HepG2 (cell line): Measurements from ENCODE around the gene METRN. TPM values are rescaled to one million over a fixed set of nuclear protein-coding genes. Genes with fewer than 3 reads are reported as not detected.

Experiments
- ATAC-seq: fragments of 200-7000 bp; cut with Tn5 transposase; 3 replicates; pipeline ENCODE4 v1.9.1; 2020; ENCODE audit warnings: mild to moderate bottlenecking, moderate library complexity
- BruUV-seq: library from RNA; stranded (reverse); fragments of 400-500 nt; replicated peaks from 2 replicates; lab custom pipeline; 2021; lab: Mats Ljungman, UMichigan
- CTCF ChIA-PET: fragments of 300-600 bp; formaldehyde crosslinking; extraction: SDS; loops from one replicate; lab custom pipeline; 2021; ENCODE audit warnings: low total read pairs, inconsistent platforms, low intra/inter-chr PET ratio; lab: Yijun Ruan, JAX
- POLR2A ChIA-PET: fragments of 350-600 bp; sonication (Branson Sonifier 250); formaldehyde crosslinking; loops from one replicate; lab custom pipeline; 2020; ENCODE audit warnings: antibody characterized with exemption, inconsistent platforms; lab: Yijun Ruan, JAX
- DNase-seq: peaks from one replicate; pipeline ENCODE4 v3.0.0-alpha.2; 2015; ENCODE audit warnings: low spot score
- FAIRE-seq: peaks from 3 replicates; lab custom pipeline; 2011; peaks lifted over from hg19 to GRCh38; lab: Jason Lieb, UNC
- H2AFZ ChIP-seq: one replicate; pipeline ENCODE4 v1.6.1; 2011; ENCODE audit warnings: low read length, inconsistent platforms
- H3K27ac ChIP-seq: fragments of 300-600 bp; 3 replicates; pipeline ENCODE4 v1.8.0; 2011; ENCODE audit warnings: mixed run types, mild to moderate bottlenecking, mixed read lengths, low read length, inconsistent platforms; ENCODE audit not compliant: insufficient read depth; ENCODE audit errors: extremely low read length
- H3K27me3 ChIP-seq, 2 experiments: fragments of 200-600 bp in 1 of 2; 2 replicates in 1 of 2; 3 replicates in 1 of 2; pipeline versions ENCODE4 v1.6.0 to v1.8.0; 2011; ENCODE audit warnings: low read length in 2 of 2, mild to moderate bottlenecking in 2 of 2, moderate library complexity in 2 of 2, inconsistent platforms in 1 of 2; ENCODE audit not compliant: insufficient read depth in 2 of 2, control insufficient read depth in 1 of 2
- H3K36me3 ChIP-seq, 2 experiments: fragments of 200-600 bp in 1 of 2; replicated peaks in 1 of 2; 2 replicates in 1 of 2; 3 replicates in 1 of 2; pipeline versions ENCODE4 v1.5.1 to v1.8.0; 2011; ENCODE audit warnings: low read length in 2 of 2, inconsistent platforms in 1 of 2; ENCODE audit not compliant: insufficient read depth in 2 of 2, control insufficient read depth in 1 of 2
- H3K4me1 ChIP-seq: 2 replicates; pipeline ENCODE4 v1.5.1; 2012; ENCODE audit warnings: low read length, inconsistent platforms; ENCODE audit not compliant: insufficient read depth
- H3K4me2 ChIP-seq: 2 replicates; pipeline ENCODE4 v1.6.0; 2011; ENCODE audit warnings: low read depth, low read length, inconsistent platforms
- H3K4me3 ChIP-seq, 3 experiments: fragments of 200-600 bp in 1 of 3; sonication (generic), shearing (Covaris generic) in 1 of 3; replicated peaks in 1 of 3; 2 replicates each; pipeline ENCODE4 v1.5.1; 2011 to 2016; ENCODE audit warnings: low read length in 3 of 3, inconsistent platforms in 2 of 3, low read depth in 2 of 3, mild to moderate bottlenecking in 2 of 3, control low read depth in 1 of 3, mixed read lengths in 1 of 3; ENCODE audit not compliant: insufficient read depth in 1 of 3
- H3K79me2 ChIP-seq: one replicate; pipeline ENCODE4 v1.6.1; 2011; ENCODE audit warnings: low read length, inconsistent platforms; ENCODE audit not compliant: insufficient read depth
- H3K9ac ChIP-seq: 2 replicates; pipeline ENCODE4 v1.6.0; 2011; ENCODE audit warnings: mild to moderate bottlenecking, low read depth, low read length, inconsistent platforms; ENCODE audit not compliant: insufficient read depth
- H3K9me3 ChIP-seq: 2 replicates; pipeline ENCODE4 v1.5.1; 2012; ENCODE audit warnings: mild to moderate bottlenecking, low read length
- H4K20me1 ChIP-seq: 2 replicates; pipeline ENCODE4 v1.6.0; 2011; ENCODE audit warnings: inconsistent platforms, mild to moderate bottlenecking, low read length, moderate library complexity; ENCODE audit not compliant: insufficient read depth
- MEF2D ChIP-seq: sonication (generic); formaldehyde crosslinking; IDR thresholded peaks from 2 replicates; pipeline ENCODE4 v1.5.1; 2020; ENCODE audit warnings: mild to moderate bottlenecking, missing genetic modification reagents
- NBN ChIP-seq: fragments of 450-650 bp; conservative IDR thresholded peaks from 2 replicates; pipeline ENCODE4 v1.6.1; 2017
- NFE2L2 ChIP-seq: fragments of 150-350 bp; IDR thresholded peaks from 2 replicates; pipeline ENCODE4 v1.6.1; 2014; ENCODE audit warnings: low read length
- NFIB ChIP-seq: sonication (generic); formaldehyde crosslinking; IDR thresholded peaks from 2 replicates; pipeline ENCODE4 v1.9.0; 2021; ENCODE audit warnings: missing genetic modification reagents, mild to moderate bottlenecking, borderline replicate concordance
- RBAK ChIP-seq: sonication (generic); formaldehyde crosslinking; IDR thresholded peaks from 2 replicates; pipeline ENCODE4 v1.5.1; 2020; ENCODE audit warnings: mild to moderate bottlenecking, missing genetic modification reagents
- RORA ChIP-seq: sonication (generic); formaldehyde crosslinking; IDR thresholded peaks from 2 replicates; pipeline ENCODE4 v1.5.0; 2020; ENCODE audit warnings: mild to moderate bottlenecking, missing genetic modification reagents, moderate library complexity
- ZFP1 ChIP-seq: IDR thresholded peaks from 2 replicates; pipeline ENCODE4 v1.6.1; 2016
- ZNF121 ChIP-seq: sonication (generic); formaldehyde crosslinking; IDR thresholded peaks from 2 replicates; pipeline ENCODE4 v1.5.0; 2020; ENCODE audit warnings: mild to moderate bottlenecking, missing genetic modification reagents
- ZNF746 ChIP-seq: sonication (generic); formaldehyde crosslinking; IDR thresholded peaks from 2 replicates; pipeline ENCODE4 v1.8.0; 2022; ENCODE audit warnings: mild to moderate bottlenecking, missing genetic modification reagents
- ZNF839 ChIP-seq: sonication (generic); formaldehyde crosslinking; IDR thresholded peaks from 2 replicates; pipeline ENCODE4 v1.4.0; 2020; ENCODE audit warnings: missing genetic modification reagents, mild to moderate bottlenecking, borderline replicate concordance
- ZSCAN20 ChIP-seq: sonication (generic); formaldehyde crosslinking; IDR thresholded peaks from 2 replicates; pipeline ENCODE4 v1.4.0; 2020; ENCODE audit warnings: missing genetic modification reagents, mild to moderate bottlenecking, borderline replicate concordance
- WGBS: methylation state at CpG from one replicate; pipeline ENCODE4 v1.1.6; 2017; ENCODE audit warnings: low lambda C conversion rate; 5-methylcytosine and 5-hydroxymethylcytosine counted together
- in situ Hi-C: cut with HindIII; loops from 2 replicates; pipeline ENCODE4 v1.10.0; 2017; ENCODE audit warnings: low pct_unique_long_range_greater_than_20kb; ENCODE audit not compliant: extremely low pct_ligation_motif_present
- intact Hi-C: fragments of 100-400 bp; cut with micrococcal nuclease; formaldehyde crosslinking; loops from one replicate; pipeline ENCODE4 v1.10.0; 2022; ENCODE audit not compliant: unreplicated experiment
- polyA plus RNA-seq, 8 experiments: library from polyadenylated mRNA; depleted of rRNA in 3 of 8; stranded (reverse) in 7 of 8; unstranded in 1 of 8; fragments of >200 nt; fragmentation: Illumina TruSeq in 4 of 8; extraction: Trizol in 4 of 8; gene quantifications; 2 replicates each; pipeline versions ENCODE4 v1.2.1 to v1.2.3, GENCODE V29; 2011 to 2016; ENCODE audit warnings: low read depth in 4 of 8, missing spikeins in 1 of 8, mixed read lengths in 1 of 8; ENCODE audit not compliant: insufficient read depth in 1 of 8
- total RNA-seq, 5 experiments: library from RNA; depleted of rRNA; stranded (reverse); fragments of >200 nt; fragmentation: Illumina TruSeq; extraction: Trizol; gene quantifications; 2 replicates each; pipeline ENCODE4 v1.2.3, GENCODE V29; 2016; ENCODE audit warnings: low read depth in 1 of 5
- TF ChIP-seq, protein P1 (sequence below): sonication (generic); formaldehyde crosslinking; IDR thresholded peaks from 2 replicates; pipeline ENCODE4 v1.5.0; 2020; ENCODE audit warnings: missing genetic modification reagents
- TF ChIP-seq, protein P2 (sequence below): sonication (generic); formaldehyde crosslinking; IDR thresholded peaks from 2 replicates; pipeline ENCODE4 v1.5.1; 2020; ENCODE audit warnings: missing genetic modification reagents, mild to moderate bottlenecking, borderline replicate concordance
- TF ChIP-seq, protein P3 (sequence below): sonication (generic); formaldehyde crosslinking; conservative IDR thresholded peaks from 2 replicates; pipeline ENCODE4 v1.4.0; 2020; ENCODE audit warnings: missing genetic modification reagents
- TF ChIP-seq, protein P4 (sequence below): sonication (generic); formaldehyde crosslinking; IDR thresholded peaks from 2 replicates; pipeline ENCODE4 v1.5.1; 2020; ENCODE audit warnings: mild to moderate bottlenecking, moderate library complexity, missing genetic modification reagents
- TF ChIP-seq, protein P5 (sequence below): fragments of 450-650 bp; IDR thresholded peaks from 2 replicates; pipeline ENCODE4 v1.6.1; 2016

METRN gene
- total and polyA plus RNA-seq, 2 of the 13 experiments (the other 11 are each of a cell fraction or from before 2014, with no cell fraction given): 25.5 to 46.1 TPM

DNA sequence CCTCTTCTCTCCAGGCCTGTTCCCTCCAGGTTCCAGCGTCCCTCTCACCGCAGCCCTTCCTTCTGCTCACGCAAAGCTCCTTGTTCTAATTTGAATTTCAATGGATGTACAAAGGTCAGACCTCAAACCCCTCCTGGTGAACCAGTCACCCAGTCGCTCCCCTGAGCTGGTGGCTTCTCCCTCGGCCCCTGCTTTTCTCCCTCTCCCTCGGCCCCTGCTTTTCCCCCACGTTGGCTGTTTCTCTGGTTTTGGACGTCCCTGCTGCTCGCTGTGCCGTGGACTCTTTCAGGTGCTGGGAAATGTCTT lies 37.0 kb downstream of the METRN start:
- in situ Hi-C loops (no loop called here), intact Hi-C loops (no loop called here)
- H3K27ac ChIP-seq: no peak overlapping the region
- no peaks in the 10 kb centered on the region for H4K20me1 ChIP-seq
- 0 out of 2 replicates have a peak overlapping the region, but pooled peaks have one; percentile 26 for H3K4me2 ChIP-seq
- peaks cover 11% of the 10 kb centered on the region for H3K4me1 ChIP-seq
- no peak for FAIRE-seq
- no peak overlapping the region for H2AFZ ChIP-seq
- 2% methylated on average over 10 of the region's 10 CpGs for WGBS
- BruUV-seq: no TSS peak
- peaks cover 5 to 48% of the 10 kb centered on the region in 2 experiments for H3K27me3 ChIP-seq
- peak; percentile 34 for ATAC-seq
- H3K36me3 ChIP-seq: no peaks in the 10 kb centered on the region
- H3K9ac ChIP-seq: no peak overlapping the region
- H3K9me3 ChIP-seq: no peaks in the 10 kb centered on the region
- TF ChIP-seq NFIB (CRISPR knock-in tag) (no peak), MEF2D (CRISPR knock-in tag) (no peak), ZSCAN20 (no peak), ZNF121 (CRISPR knock-in tag) (no peak), ZNF746 (CRISPR knock-in tag) (no peak), RORA (CRISPR knock-in tag) (no peak), NBN (no peak), ZFP1 (no peak), ZNF839 (CRISPR knock-in tag) (no peak), RBAK (no peak), NFE2L2 (no peak)
- TF ChIP-seq, protein P1, sequence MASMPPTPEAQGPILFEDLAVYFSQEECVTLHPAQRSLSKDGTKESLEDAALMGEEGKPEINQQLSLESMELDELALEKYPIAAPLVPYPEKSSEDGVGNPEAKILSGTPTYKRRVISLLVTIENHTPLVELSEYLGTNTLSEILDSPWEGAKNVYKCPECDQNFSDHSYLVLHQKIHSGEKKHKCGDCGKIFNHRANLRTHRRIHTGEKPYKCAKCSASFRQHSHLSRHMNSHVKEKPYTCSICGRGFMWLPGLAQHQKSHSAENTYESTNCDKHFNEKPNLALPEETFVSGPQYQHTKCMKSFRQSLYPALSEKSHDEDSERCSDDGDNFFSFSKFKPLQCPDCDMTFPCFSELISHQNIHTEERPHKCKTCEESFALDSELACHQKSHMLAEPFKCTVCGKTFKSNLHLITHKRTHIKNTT: no peak
- TF ChIP-seq, protein P2, sequence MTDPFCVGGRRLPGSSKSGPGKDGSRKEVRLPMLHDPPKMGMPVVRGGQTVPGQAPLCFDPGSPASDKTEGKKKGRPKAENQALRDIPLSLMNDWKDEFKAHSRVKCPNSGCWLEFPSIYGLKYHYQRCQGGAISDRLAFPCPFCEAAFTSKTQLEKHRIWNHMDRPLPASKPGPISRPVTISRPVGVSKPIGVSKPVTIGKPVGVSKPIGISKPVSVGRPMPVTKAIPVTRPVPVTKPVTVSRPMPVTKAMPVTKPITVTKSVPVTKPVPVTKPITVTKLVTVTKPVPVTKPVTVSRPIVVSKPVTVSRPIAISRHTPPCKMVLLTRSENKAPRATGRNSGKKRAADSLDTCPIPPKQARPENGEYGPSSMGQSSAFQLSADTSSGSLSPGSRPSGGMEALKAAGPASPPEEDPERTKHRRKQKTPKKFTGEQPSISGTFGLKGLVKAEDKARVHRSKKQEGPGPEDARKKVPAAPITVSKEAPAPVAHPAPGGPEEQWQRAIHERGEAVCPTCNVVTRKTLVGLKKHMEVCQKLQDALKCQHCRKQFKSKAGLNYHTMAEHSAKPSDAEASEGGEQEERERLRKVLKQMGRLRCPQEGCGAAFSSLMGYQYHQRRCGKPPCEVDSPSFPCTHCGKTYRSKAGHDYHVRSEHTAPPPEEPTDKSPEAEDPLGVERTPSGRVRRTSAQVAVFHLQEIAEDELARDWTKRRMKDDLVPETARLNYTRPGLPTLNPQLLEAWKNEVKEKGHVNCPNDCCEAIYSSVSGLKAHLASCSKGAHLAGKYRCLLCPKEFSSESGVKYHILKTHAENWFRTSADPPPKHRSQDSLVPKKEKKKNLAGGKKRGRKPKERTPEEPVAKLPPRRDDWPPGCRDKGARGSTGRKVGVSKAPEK: no peak
- TF ChIP-seq, protein P3, sequence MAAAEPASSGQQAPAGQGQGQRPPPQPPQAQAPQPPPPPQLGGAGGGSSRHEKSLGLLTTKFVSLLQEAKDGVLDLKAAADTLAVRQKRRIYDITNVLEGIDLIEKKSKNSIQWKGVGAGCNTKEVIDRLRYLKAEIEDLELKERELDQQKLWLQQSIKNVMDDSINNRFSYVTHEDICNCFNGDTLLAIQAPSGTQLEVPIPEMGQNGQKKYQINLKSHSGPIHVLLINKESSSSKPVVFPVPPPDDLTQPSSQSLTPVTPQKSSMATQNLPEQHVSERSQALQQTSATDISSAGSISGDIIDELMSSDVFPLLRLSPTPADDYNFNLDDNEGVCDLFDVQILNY: no peak
- TF ChIP-seq, protein P4, sequence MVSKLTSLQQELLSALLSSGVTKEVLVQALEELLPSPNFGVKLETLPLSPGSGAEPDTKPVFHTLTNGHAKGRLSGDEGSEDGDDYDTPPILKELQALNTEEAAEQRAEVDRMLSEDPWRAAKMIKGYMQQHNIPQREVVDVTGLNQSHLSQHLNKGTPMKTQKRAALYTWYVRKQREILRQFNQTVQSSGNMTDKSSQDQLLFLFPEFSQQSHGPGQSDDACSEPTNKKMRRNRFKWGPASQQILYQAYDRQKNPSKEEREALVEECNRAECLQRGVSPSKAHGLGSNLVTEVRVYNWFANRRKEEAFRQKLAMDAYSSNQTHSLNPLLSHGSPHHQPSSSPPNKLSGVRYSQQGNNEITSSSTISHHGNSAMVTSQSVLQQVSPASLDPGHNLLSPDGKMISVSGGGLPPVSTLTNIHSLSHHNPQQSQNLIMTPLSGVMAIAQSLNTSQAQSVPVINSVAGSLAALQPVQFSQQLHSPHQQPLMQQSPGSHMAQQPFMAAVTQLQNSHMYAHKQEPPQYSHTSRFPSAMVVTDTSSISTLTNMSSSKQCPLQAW (CRISPR knock-in tag): no peak
- TF ChIP-seq, protein P5, sequence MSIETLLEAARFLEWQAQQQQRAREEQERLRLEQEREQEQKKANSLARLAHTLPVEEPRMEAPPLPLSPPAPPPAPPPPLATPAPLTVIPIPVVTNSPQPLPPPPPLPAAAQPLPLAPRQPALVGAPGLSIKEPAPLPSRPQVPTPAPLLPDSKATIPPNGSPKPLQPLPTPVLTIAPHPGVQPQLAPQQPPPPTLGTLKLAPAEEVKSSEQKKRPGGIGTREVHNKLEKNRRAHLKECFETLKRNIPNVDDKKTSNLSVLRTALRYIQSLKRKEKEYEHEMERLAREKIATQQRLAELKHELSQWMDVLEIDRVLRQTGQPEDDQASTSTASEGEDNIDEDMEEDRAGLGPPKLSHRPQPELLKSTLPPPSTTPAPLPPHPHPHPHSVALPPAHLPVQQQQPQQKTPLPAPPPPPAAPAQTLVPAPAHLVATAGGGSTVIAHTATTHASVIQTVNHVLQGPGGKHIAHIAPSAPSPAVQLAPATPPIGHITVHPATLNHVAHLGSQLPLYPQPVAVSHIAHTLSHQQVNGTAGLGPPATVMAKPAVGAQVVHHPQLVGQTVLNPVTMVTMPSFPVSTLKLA: no peak
- H3K4me3 ChIP-seq: peak overlapping the region in 1 of 3 experiments; percentile 27; a peak in 1 of 6 replicates
- ChIA-PET POLR2A (interaction anchor here (1.3 kb wide), 1 partner anchor 9 kb away, joined by 3 read pairs; no protein-coding TSS in a partner anchor), CTCF (no interaction called here)
- DNase-seq: no peak
- H3K79me2 ChIP-seq: no peaks in the 10 kb centered on the region
